ENCODE results near the gene SLC19A1.

GRCh38 chr21:45506241-45506817, 35.9 kb downstream of the SLC19A1 start:
- TF ChIP-seq POLR2A (IDR thresholded peaks at IDR 0.05) (no peak), EP300 (IDR thresholded peaks at IDR 0.05) (no peak), CTCF (IDR thresholded peaks at IDR 0.05) (no peak)

All from tibial nerve (tissue), 4 donors.